Measurements from ENCODE around the gene MEIKIN. TPM values are rescaled to one million over a fixed set of nuclear protein-coding genes. Genes with fewer than 3 reads are reported as not detected.

MEIKIN gene
- polyA plus RNA-seq (ENCODE audit: insufficient read length in 4 of 4): under 1 TPM in 1 of 4 donors, not detected in 3; 0.36 TPM

- DNase-seq (ENCODE audit: low read depth in 4 of 4, low spot score in 3 of 4): no peak
These were observed at the start of gene MEIKIN for GRCh38 chr5:131945551-131946168. Gene MEIKIN (minus strand): TSS chr5:131945663. CDS start chr5:131945505, 158 bp downstream.

- no peak for DNase-seq (ENCODE audit: low read depth in 4 of 4, low spot score in 3 of 4)
These were observed 49.2 kb upstream of the MEIKIN start for GRCh38 chr5:131994533-131995226.

- DNase-seq (ENCODE audit: low read depth in 4 of 4, low spot score in 3 of 4): no peak
These were observed 48.6 kb upstream of the MEIKIN start for GRCh38 chr5:131994090-131994489.

- DNase-seq (ENCODE audit: low read depth in 4 of 4, low spot score in 3 of 4): no peak
These were observed 48.2 kb upstream of the MEIKIN start for GRCh38 chr5:131993676-131994075.

GRCh38 chr5:131992370-131992769 is 46.9 kb upstream of the MEIKIN start:
- no peak for DNase-seq (ENCODE audit: low read depth in 4 of 4, low spot score in 3 of 4)

- no peak for DNase-seq (ENCODE audit: low read depth in 4 of 4, low spot score in 3 of 4)
These were observed 46.3 kb upstream of the MEIKIN start for GRCh38 chr5:131991593-131992324.

GRCh38 chr5:131990716-131991115 is 45.3 kb upstream of the MEIKIN start:
- no peak for DNase-seq (ENCODE audit: low read depth in 4 of 4, low spot score in 3 of 4)

GRCh38 chr5:131988601-131989000 is 43.1 kb upstream of the MEIKIN start:
- no peak for DNase-seq (ENCODE audit: low read depth in 4 of 4, low spot score in 3 of 4)

GRCh38 chr5:131987251-131987650 is 41.8 kb upstream of the MEIKIN start:
- DNase-seq (ENCODE audit: low read depth in 4 of 4, low spot score in 3 of 4): no peak

- no peak for DNase-seq (ENCODE audit: low read depth in 4 of 4, low spot score in 3 of 4)
These were observed 40.9 kb upstream of the MEIKIN start for GRCh38 chr5:131986161-131986912.

- no peak for DNase-seq (ENCODE audit: low read depth in 4 of 4, low spot score in 3 of 4)
These were observed 39.6 kb upstream of the MEIKIN start for GRCh38 chr5:131984956-131985665.

GRCh38 chr5:131983244-131983771 is 37.8 kb upstream of the MEIKIN start:
- DNase-seq (ENCODE audit: low read depth in 4 of 4, low spot score in 3 of 4): no peak

GRCh38 chr5:131981516-131981915 is 36.1 kb upstream of the MEIKIN start:
- DNase-seq (ENCODE audit: low read depth in 4 of 4, low spot score in 3 of 4): no peak

GRCh38 chr5:131980696-131981095 is 35.2 kb upstream of the MEIKIN start:
- no peak for DNase-seq (ENCODE audit: low read depth in 4 of 4, low spot score in 3 of 4)

- DNase-seq (ENCODE audit: low read depth in 4 of 4, low spot score in 3 of 4): no peak
These were observed 34.4 kb upstream of the MEIKIN start for GRCh38 chr5:131979816-131980215.

- no peak for DNase-seq (ENCODE audit: low read depth in 4 of 4, low spot score in 3 of 4)
These were observed 31.7 kb upstream of the MEIKIN start for GRCh38 chr5:131977212-131977604.

- DNase-seq (ENCODE audit: low read depth in 4 of 4, low spot score in 3 of 4): no peak
These were observed 31.1 kb upstream of the MEIKIN start for GRCh38 chr5:131976414-131977211.

- no peak for DNase-seq (ENCODE audit: low read depth in 4 of 4, low spot score in 3 of 4)
These were observed 29.7 kb upstream of the MEIKIN start for GRCh38 chr5:131974956-131975726.

- no peak for DNase-seq (ENCODE audit: low read depth in 4 of 4, low spot score in 3 of 4)
These were observed 29.1 kb upstream of the MEIKIN start for GRCh38 chr5:131974622-131974955.
